Right lobe of liver (tissue), 6 donors: Measurements from ENCODE around the gene TOMM34. TPM values are rescaled to one million over a fixed set of nuclear protein-coding genes. Genes with fewer than 3 reads are reported as not detected.
A peak's percentile ranks its signal among the peaks of the same experiment; 100 is the strongest.

ENCODE experiments used
- ATAC-seq, 4 donors: fragments of 200-7000 bp; cut with Tn5 transposase; one replicate each; pipeline ENCODE4 v1.9.1; 2020; ENCODE audit warnings: mild to moderate bottlenecking in 4 of 4, moderate library complexity in 4 of 4
- DNase-seq, 3 donors: peaks; one replicate each; pipeline ENCODE4 v3.0.0-alpha.2; 2020
- H3K27ac ChIP-seq, 3 donors: fragments of 200-600 bp; one replicate each; pipeline ENCODE4 v1.8.0; 2022
- H3K27me3 ChIP-seq, 2 donors: fragments of 200-600 bp; one replicate each; pipeline ENCODE4 v1.8.0; 2022
- H3K36me3 ChIP-seq, 4 donors: fragments of 200-600 bp; sonication (generic) in 1 of 4; one replicate each; pipeline versions ENCODE4 v1.5.1 to v1.8.0; 2017 to 2022; ENCODE audit warnings: control low read depth in 1 of 4
- H3K4me1 ChIP-seq, 4 donors: fragments of 200-600 bp; sonication (generic) in 1 of 4; one replicate each; pipeline versions ENCODE4 v1.5.1 to v1.8.0; 2017 to 2022; ENCODE audit warnings: control low read depth in 1 of 4
- H3K4me3 ChIP-seq, 3 donors: fragments of 200-600 bp; one replicate each; pipeline ENCODE4 v1.8.0; 2022
- H3K9me3 ChIP-seq, 4 donors: fragments of 200-600 bp; sonication (generic) in 1 of 4; one replicate each; pipeline versions ENCODE4 v1.5.1 to v1.8.0; 2017 to 2022; ENCODE audit warnings: control low read depth in 1 of 4
- POLR2A ChIP-seq: fragments of 450-650 bp; IDR thresholded peaks from one replicate; pipeline ENCODE4 v1.6.1; 2017; ENCODE audit warnings: antibody characterized with exemption, mild to moderate bottlenecking
- WGBS: methylation state at CpG from one replicate; pipeline ENCODE4 v1.1.6; 2018; ENCODE audit warnings: low coverage, low lambda C conversion rate; ENCODE audit not compliant: insufficient coverage; ENCODE audit errors: missing lambda C conversion rate; 5-methylcytosine and 5-hydroxymethylcytosine counted together
- intact Hi-C, 2 donors: fragments of 100-400 bp; cut with DNase I; formaldehyde crosslinking; loops; one replicate each; pipeline versions ENCODE4 v1.11.2 to v1.14.1; 2022
- total RNA-seq, 6 experiments: library from RNA; depleted of rRNA in 2 of 6; stranded (reverse); fragments of >200 nt in 2 of 6; fragmentation: NEBNext Ultra II Directional in 3 of 6; extraction: Animal tissue kit (Norgen Biotek cat#: 25700) in 3 of 6; gene quantifications; one replicate each; pipeline versions ENCODE4 v1.1.0 to v1.2.4, GENCODE V29; 2016 to 2023
- TF ChIP-seq, protein P1 (sequence below), 4 donors: fragments of 200-600 bp in 3 of 4; fragments of 450-650 bp in 1 of 4; IDR thresholded peaks; one replicate each; pipeline versions ENCODE4 v1.5.1 to v1.8.0; 2016 to 2022; ENCODE audit warnings: antibody characterized with exemption in 4 of 4, mild to moderate bottlenecking in 2 of 4
- donor health status: DM: no; HTN: yes; CAD: no.
- donor health status: DM: no; HTN: no; CAD: no.
- donor health status: DM: no; HTN: no; CAD: no.
- donor health status: DM: no; HTN: yes; CAD: no.
- donor health status: DM: no; HTN: yes; CAD: no.

The TOMM34 gene
- total RNA-seq, 6 experiments from 2014 or later: 6.7 to 17.7 (median 10.0) TPM

DNA sequence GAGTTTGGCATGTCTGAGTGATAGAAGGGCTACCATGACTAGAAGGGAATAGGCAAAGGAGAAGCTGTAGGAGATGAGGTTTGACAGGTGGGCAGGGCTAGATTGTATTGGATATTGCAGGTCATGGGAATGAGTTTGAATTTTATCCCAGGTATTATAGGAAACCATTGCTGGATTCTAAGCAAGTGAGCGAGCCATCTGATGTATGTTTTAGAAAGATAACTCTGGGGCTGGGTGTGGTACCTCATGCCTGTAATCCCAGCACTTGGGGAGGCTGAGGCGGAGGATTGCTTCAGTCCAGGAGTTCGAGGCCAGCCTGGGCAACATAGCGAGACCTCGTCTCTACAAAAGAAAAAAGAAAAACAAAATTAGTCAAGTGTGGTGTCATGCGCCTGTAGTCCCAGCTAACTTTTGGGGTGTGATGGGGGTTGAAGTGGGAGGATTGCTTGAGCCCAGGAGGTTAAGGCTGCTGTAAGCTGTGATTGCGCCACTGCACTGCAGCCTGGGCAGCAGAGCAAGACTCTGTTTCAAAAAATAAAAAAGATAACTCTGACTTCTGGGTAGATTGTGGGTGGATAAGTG is 23.0 kb upstream of the TOMM34 start:
- Histone ChIP-seq H3K9me3 (no peaks in the 10 kb centered on the region), H3K4me1 (peaks cover 0 to 3% (median 0%) of the 10 kb centered on the region in 4 donors), H3K4me3 (no peak overlapping the region), H3K27ac (no peak overlapping the region), H3K27me3 (no peaks in the 10 kb centered on the region), H3K36me3 (peaks cover 0 to 26% (median 3%) of the 10 kb centered on the region in 4 donors)
- WGBS: 97% methylated on average over 6 of the region's 7 CpGs
- DNase-seq (no peak), ATAC-seq (no peak)
- intact Hi-C loops: no loop called here
- no peak for TF ChIP-seq POLR2A
- TF ChIP-seq, protein P1, sequence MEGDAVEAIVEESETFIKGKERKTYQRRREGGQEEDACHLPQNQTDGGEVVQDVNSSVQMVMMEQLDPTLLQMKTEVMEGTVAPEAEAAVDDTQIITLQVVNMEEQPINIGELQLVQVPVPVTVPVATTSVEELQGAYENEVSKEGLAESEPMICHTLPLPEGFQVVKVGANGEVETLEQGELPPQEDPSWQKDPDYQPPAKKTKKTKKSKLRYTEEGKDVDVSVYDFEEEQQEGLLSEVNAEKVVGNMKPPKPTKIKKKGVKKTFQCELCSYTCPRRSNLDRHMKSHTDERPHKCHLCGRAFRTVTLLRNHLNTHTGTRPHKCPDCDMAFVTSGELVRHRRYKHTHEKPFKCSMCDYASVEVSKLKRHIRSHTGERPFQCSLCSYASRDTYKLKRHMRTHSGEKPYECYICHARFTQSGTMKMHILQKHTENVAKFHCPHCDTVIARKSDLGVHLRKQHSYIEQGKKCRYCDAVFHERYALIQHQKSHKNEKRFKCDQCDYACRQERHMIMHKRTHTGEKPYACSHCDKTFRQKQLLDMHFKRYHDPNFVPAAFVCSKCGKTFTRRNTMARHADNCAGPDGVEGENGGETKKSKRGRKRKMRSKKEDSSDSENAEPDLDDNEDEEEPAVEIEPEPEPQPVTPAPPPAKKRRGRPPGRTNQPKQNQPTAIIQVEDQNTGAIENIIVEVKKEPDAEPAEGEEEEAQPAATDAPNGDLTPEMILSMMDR (IDR thresholded peaks at IDR 0.05): no peak

DNA sequence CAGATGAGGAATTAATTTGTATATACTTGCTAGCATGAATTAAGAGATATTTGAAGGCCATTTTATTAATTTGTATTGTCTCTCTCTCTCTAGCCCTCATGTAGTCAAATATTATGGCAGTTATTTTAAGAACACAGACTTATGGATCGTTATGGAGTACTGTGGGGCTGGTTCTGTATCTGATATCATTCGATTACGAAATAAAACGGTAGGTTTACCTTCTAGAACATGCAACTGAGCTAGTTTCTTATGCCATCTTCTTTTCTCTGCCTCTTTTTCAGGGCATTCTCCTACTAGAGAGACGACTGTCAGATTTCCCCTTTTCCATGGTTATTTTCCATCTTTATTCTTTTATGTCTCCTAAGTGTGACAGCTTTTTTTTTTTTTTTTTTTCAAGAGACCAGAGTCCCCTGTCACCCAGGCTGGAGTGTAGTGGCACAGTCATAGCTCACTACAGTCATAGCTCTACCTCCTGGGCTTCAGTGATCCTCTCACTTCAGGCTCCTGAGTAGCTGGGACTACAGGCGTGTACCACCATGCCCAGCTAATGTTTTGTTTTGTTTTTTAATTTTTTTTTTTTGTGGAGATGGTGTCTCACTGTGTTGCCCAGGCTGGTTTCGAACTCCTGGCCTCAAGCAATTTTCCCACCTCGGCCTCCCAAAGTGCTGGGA is 21.7 kb upstream of the TOMM34 start:
- H3K4me3 ChIP-seq: no peak overlapping the region
- no peaks in the 10 kb centered on the region for H3K9me3 ChIP-seq
- 65% methylated on average over 8 of the region's 8 CpGs for WGBS
- intact Hi-C loops: no loop called here
- H3K27me3 ChIP-seq: no peaks in the 10 kb centered on the region
- DNase-seq (no peak), ATAC-seq (no peak)
- H3K4me1 ChIP-seq: peaks cover 0 to 3% (median 0%) of the 10 kb centered on the region in 4 donors
- H3K27ac ChIP-seq: no peak overlapping the region
- H3K36me3 ChIP-seq: peaks cover 0 to 21% (median 3%) of the 10 kb centered on the region in 4 donors
- TF ChIP-seq, protein P1 (IDR thresholded peaks at IDR 0.05): no peak
- TF ChIP-seq POLR2A: no peak

DNA sequence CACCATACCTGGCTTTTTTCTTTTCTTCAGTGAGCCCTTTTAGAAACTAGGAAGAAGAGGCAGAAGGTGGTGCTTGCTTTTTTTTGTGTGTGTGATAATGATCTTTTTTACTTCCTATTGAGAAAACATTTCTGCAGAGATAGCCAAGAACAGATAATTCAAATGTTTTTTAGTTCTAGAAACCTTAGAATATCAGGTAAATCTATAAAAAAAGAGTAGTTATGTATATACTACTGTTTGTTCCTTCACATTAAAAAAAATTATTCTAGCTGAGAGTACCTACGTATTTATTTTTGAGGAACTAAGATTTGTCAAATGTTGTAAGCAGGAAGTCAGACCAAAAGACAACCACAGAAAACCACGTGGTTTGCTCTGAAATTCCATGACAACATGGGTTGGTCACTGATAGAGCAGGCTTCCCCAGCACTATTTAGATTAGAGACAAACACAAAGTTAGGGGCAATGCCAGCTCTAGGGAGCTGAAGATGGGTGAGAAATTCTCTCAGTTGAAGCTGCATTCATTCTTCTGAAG is 19.0 kb upstream of the TOMM34 start:
- peaks cover 0 to 34% (median 11%) of the 10 kb centered on the region in 4 donors for H3K36me3 ChIP-seq
- peak overlapping the region in 2 of 3 donors; percentile 14 to 34 for H3K27ac ChIP-seq
- no peaks in the 10 kb centered on the region for H3K9me3 ChIP-seq
- H3K27me3 ChIP-seq: no peaks in the 10 kb centered on the region
- peaks cover 0 to 3% (median 0%) of the 10 kb centered on the region in 4 donors for H3K4me1 ChIP-seq
- DNase-seq (no peak), ATAC-seq (peak; percentile 57 to 82 (median 66))
- TF ChIP-seq, protein P1 (IDR thresholded peaks at IDR 0.05): no peak
- 31% methylated on average over 2 of the region's 2 CpGs for WGBS
- intact Hi-C loops: no loop called here
- H3K4me3 ChIP-seq: no peak overlapping the region

DNA sequence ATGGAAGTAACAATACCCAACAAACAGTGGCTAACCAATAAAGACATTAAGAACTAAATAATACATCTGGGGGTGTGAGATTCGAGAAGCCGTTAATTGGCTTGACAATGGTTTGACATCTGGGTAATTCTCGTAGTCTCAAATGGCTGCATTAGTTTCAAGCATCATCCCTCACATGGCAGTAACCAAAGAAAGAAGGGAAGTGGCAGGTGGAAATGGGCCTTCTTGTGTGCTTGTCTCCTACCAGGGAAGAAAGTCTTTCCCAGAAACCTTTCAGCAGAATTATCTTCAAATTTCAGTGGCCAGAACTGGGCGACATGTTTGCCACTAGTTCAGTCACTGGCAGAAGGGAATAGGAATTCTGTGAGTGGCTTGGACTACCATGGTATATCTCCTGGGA is 16.5 kb upstream of the TOMM34 start:
- H3K36me3 ChIP-seq: peaks cover 0 to 45% (median 13%) of the 10 kb centered on the region in 4 donors
- ATAC-seq (no peak), DNase-seq (no peak)
- no peak overlapping the region for H3K4me3 ChIP-seq
- 97% methylated on average over 3 of the region's 4 CpGs for WGBS
- H3K4me1 ChIP-seq: peaks cover 0 to 3% (median 0%) of the 10 kb centered on the region in 4 donors
- no peak overlapping the region for H3K27ac ChIP-seq
- TF ChIP-seq POLR2A: no peak
- TF ChIP-seq, protein P1 (IDR thresholded peaks at IDR 0.05): no peak
- intact Hi-C loops: no loop called here
- no peaks in the 10 kb centered on the region for H3K9me3 ChIP-seq
- no peaks in the 10 kb centered on the region for H3K27me3 ChIP-seq
